Measurements from ENCODE around the gene EXOC4.
A peak's percentile ranks its signal among the peaks of the same experiment; 100 is the strongest.
"Not testable (repeated sequence)": the region's sequence is repeated elsewhere in the genome, so short reads cannot be mapped to it uniquely, and the experiment has no call there.

EXOC4 gene

GRCh38 chr7:133773601-133774000 lies 520.7 kb downstream of the EXOC4 start:
- DNase-seq: no peak

DNA sequence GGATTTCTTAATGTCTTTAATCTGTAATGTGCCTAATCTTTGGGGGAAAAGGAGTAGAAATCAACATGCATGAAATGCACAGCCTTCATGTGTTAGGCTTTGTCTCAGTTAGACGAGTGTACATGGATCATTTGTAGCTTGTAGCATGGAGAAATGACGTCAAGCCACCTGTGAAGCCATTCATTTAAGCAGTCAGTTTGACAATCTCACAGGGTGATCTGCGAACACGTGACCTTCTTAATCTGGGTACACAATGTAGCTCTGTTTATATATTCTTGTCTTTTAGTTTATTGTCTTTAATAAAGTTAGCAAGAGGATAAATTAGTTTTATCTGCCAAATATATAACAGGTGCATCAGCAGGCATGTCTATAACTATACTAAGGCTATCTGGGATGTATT lies 522.3 kb downstream of the EXOC4 start:
- DNase-seq: no peak

- no peak for DNase-seq
Observed at GRCh38 chr7:133776266-133776665, 523.4 kb downstream of the EXOC4 start.

GRCh38 chr7:133777701-133778100 lies 524.8 kb downstream of the EXOC4 start:
- DNase-seq: no peak

GRCh38 chr7:133778472-133778871 lies 525.6 kb downstream of the EXOC4 start:
- no peak for DNase-seq

DNA sequence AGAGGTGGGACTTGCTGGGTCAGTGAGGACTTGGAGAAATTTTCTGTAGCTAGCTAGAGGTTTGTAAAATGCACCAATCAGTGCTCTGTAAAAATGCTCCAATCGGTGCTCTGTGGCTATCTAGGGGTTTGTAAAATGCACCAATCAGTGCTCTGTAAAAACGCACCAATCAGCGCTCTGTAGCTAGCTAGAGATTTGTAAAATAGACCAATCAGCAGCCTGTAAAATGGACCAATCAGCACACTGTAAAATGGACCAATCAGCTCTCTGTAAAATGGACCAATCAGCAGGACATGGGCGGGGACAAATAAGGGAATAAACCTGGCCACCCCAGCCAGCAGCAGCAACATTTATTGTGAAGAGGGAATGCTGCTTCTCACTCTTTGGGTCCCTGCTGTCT lies 526.7 kb downstream of the EXOC4 start:
- not testable (repeated sequence) for DNase-seq

GRCh38 chr7:133780912-133781311 lies 528.0 kb downstream of the EXOC4 start:
- no peak for DNase-seq

DNA sequence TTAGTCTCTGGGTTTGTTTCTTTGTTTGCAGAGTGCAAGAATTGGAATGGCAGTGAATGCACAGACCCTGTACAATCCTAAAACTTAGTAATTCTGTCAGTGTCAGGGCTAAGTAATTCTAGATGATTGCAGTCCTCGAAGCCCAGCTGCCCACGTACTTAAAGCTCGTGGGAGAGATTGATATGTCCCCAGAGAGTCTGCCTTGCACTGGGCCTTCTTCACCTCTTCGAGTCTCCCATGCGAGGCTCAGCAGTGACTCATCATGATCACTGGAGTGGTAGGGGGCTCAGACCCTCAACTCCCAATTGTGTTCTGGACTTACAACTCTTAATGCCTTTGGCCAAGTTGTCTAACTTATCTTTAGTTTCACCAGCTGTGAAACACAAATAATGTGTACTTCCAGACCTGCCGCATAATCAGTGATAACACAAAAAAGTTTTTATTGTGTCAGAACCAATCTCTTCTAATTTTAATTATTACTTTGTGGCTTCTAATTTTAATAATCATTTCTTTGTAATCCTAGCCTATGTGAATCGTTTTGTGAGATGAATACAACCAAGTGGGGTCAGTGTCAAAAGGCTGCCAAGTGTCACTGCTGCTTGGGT lies 528.7 kb downstream of the EXOC4 start:
- DNase-seq: no peak

GRCh38 chr7:133782470-133782869 lies 529.6 kb downstream of the EXOC4 start:
- no peak for DNase-seq

- DNase-seq: no peak
Observed at GRCh38 chr7:133783276-133783675, 530.4 kb downstream of the EXOC4 start.

GRCh38 chr7:133784486-133785001 lies 531.7 kb downstream of the EXOC4 start:
- peak in 1 of 2 donors; percentile 11 for DNase-seq

GRCh38 chr7:133786401-133786937 lies 533.6 kb downstream of the EXOC4 start:
- DNase-seq: no peak

- DNase-seq: no peak
Observed at GRCh38 chr7:133789974-133790373, 537.1 kb downstream of the EXOC4 start.

GRCh38 chr7:133790911-133791310 lies 538.0 kb downstream of the EXOC4 start:
- no peak for DNase-seq

GRCh38 chr7:133794479-133794878 lies 541.6 kb downstream of the EXOC4 start:
- no peak for DNase-seq

- DNase-seq: no peak
Observed at GRCh38 chr7:133795068-133795665, 542.3 kb downstream of the EXOC4 start.

GRCh38 chr7:133796782-133797745 lies 544.2 kb downstream of the EXOC4 start:
- no peak for DNase-seq

GRCh38 chr7:133797818-133798520 lies 545.1 kb downstream of the EXOC4 start:
- no peak for DNase-seq

DNA sequence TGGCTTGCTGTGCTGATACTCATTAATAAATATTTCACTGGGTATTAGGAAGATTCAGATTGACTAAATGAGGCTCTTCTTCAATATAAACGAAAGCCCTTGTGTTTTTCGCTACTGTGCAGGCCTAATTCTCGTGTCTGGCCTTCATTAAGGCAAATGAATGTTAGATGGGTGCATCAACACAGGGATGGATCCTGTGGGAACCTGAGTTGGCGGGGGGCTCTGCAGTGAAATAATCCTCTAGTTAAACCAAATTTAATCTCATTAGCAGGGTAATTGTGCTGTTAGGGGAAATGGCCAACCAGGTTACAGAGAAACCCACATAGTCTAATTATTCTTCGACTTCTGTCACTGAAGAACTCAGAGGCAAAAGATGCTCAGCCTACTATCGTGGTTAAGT lies 548.5 kb downstream of the EXOC4 start:
- DNase-seq: no peak

GRCh38 chr7:133804127-133804526 lies 551.2 kb downstream of the EXOC4 start:
- no peak for DNase-seq

- no peak for DNase-seq
Observed at GRCh38 chr7:133805426-133805825, 552.5 kb downstream of the EXOC4 start.

Measured in hippocampal formation (tissue), 2 donors.